HEK293 (cell line): Measurements from ENCODE around the gene HES7.

Source experiments
- CTCF ChIA-PET: fragments of 350-600 bp; formaldehyde crosslinking; extraction: SDS; loops from one replicate; lab custom pipeline; 2021; ENCODE audit warnings: antibody characterized with exemption; lab: Yijun Ruan, JAX
- POLR2A ChIA-PET: fragments of 300-600 bp; formaldehyde crosslinking; extraction: SDS; loops from one replicate; lab custom pipeline; 2020; ENCODE audit warnings: antibody characterized with exemption, inconsistent platforms; lab: Yijun Ruan, JAX
- H3K27ac ChIP-seq: fragments of 200-500 bp; sonication (Bioruptor generic); 2 replicates; pipeline ENCODE4 v1.5.1; 2014; ENCODE audit warnings: low read depth, low read length, control low read depth, inconsistent platforms; ENCODE audit errors: extremely low read depth
- H3K36me3 ChIP-seq, 2 experiments: fragments of 200-500 bp in 1 of 2; sonication (Bioruptor generic) in 1 of 2; 1 replicate in 1 of 2; 2 replicates in 1 of 2; pipeline ENCODE4 v1.5.1; 2014 to 2017; ENCODE audit warnings: inconsistent platforms in 2 of 2, low read length in 2 of 2; ENCODE audit not compliant: control insufficient read depth in 2 of 2, insufficient read depth in 1 of 2
- H3K4me1 ChIP-seq: fragments of 200-500 bp; sonication (Bioruptor generic); 2 replicates; pipeline ENCODE4 v1.5.1; 2014; ENCODE audit warnings: mild to moderate bottlenecking, low read length, inconsistent platforms; ENCODE audit not compliant: control insufficient read depth, insufficient read depth
- H3K4me3 ChIP-seq: 2 replicates; pipeline ENCODE4 v1.5.1; 2011; ENCODE audit warnings: low read depth, mild to moderate bottlenecking, control low read depth, low read length, moderate library complexity
- H3K9me3 ChIP-seq: fragments of 200-500 bp; sonication (Bioruptor generic); 2 replicates; pipeline ENCODE4 v1.5.1; 2014; ENCODE audit warnings: low read depth, low read length, inconsistent platforms; ENCODE audit not compliant: control insufficient read depth, insufficient read depth
- EGR2 ChIP-seq: fragments of 450-650 bp; formaldehyde crosslinking; IDR thresholded peaks from 2 replicates; pipeline ENCODE4 v1.5.1; 2016; ENCODE audit warnings: low read depth, missing biosample characterization, missing genetic modification characterization
- GLI2 ChIP-seq: fragments of 450-650 bp; formaldehyde crosslinking; IDR thresholded peaks from 2 replicates; pipeline ENCODE4; 2017; ENCODE audit warnings: missing biosample characterization, missing genetic modification characterization, low read depth, borderline replicate concordance
- SCRT1 ChIP-seq: fragments of 450-650 bp; formaldehyde crosslinking; IDR thresholded peaks from 2 replicates; pipeline ENCODE4 v1.5.1; 2016; ENCODE audit warnings: missing biosample characterization, missing genetic modification characterization, borderline replicate concordance
- ZNF202 ChIP-seq: fragments of 450-650 bp; formaldehyde crosslinking; IDR thresholded peaks from 2 replicates; pipeline ENCODE4 v1.5.1; 2016; ENCODE audit warnings: missing biosample characterization, missing genetic modification characterization, borderline replicate concordance
- ZNF280D ChIP-seq: fragments of 450-650 bp; formaldehyde crosslinking; IDR thresholded peaks from 2 replicates; pipeline ENCODE4 v1.5.1; 2016; ENCODE audit warnings: missing biosample characterization, missing genetic modification characterization
- ZNF350 ChIP-seq: fragments of 450-650 bp; formaldehyde crosslinking; IDR thresholded peaks from 2 replicates; pipeline ENCODE4 v1.5.0; 2017; ENCODE audit warnings: missing biosample characterization, mild to moderate bottlenecking, missing genetic modification characterization
- ZNF404 ChIP-seq: fragments of 450-650 bp; formaldehyde crosslinking; IDR thresholded peaks from 2 replicates; pipeline ENCODE4 v1.5.1; 2017; ENCODE audit warnings: missing biosample characterization, missing genetic modification characterization
- ZNF548 ChIP-seq: fragments of 450-650 bp; formaldehyde crosslinking; IDR thresholded peaks from 2 replicates; pipeline ENCODE4 v1.5.1; 2016; ENCODE audit warnings: missing biosample characterization, missing genetic modification characterization
- ZNF639 ChIP-seq: fragments of 450-650 bp; formaldehyde crosslinking; IDR thresholded peaks from 2 replicates; pipeline ENCODE4 v1.5.1; 2016; ENCODE audit warnings: missing biosample characterization, missing genetic modification characterization
- ZNF747 ChIP-seq: fragments of 450-650 bp; formaldehyde crosslinking; IDR thresholded peaks from 2 replicates; pipeline ENCODE4 v1.5.1; 2016; ENCODE audit warnings: missing biosample characterization, missing genetic modification characterization
- TF ChIP-seq, protein P1 (sequence below): fragments of 450-650 bp; IDR thresholded peaks from 2 replicates; pipeline ENCODE4 v1.5.1; 2018; ENCODE audit warnings: missing biosample characterization, mild to moderate bottlenecking, missing genetic modification characterization
- TF ChIP-seq, protein P2 (sequence below): fragments of 450-650 bp; formaldehyde crosslinking; IDR thresholded peaks from 2 replicates; pipeline ENCODE4 v1.5.1; 2016; ENCODE audit warnings: missing biosample characterization, missing genetic modification characterization, borderline replicate concordance
- TF ChIP-seq, protein P3 (sequence below): fragments of 450-650 bp; formaldehyde crosslinking; IDR thresholded peaks from 2 replicates; pipeline ENCODE4 v1.5.1; 2016; ENCODE audit warnings: missing biosample characterization, missing genetic modification characterization

Gene HES7

GRCh38 chr17:8087952-8088230, 36.0 kb downstream of the HES7 start:
- no peaks in the 10 kb centered on the region for H3K36me3 ChIP-seq
- H3K27ac ChIP-seq, result no peak overlapping the region
- CTCF ChIA-PET, result interaction anchor here (0.7 to 27.3 kb wide), 8 partner anchors 11 to 93 kb away, joined by 3 to 561 read pairs (median 5); partner anchors contain the start of gene ALOXE3
- no peak overlapping the region for H3K4me3 ChIP-seq
- no peak for TF ChIP-seq ZNF350 (tag by site-specific recombination)
- TF ChIP-seq ZNF639, result no peak
- TF ChIP-seq SCRT1 (tag by site-specific recombination), result no peak
- no peak for TF ChIP-seq ZNF280D (tag by site-specific recombination)
- TF ChIP-seq EGR2 (tag by site-specific recombination), result no peak
- TF ChIP-seq ZNF202, result no peak
- TF ChIP-seq, protein P1, sequence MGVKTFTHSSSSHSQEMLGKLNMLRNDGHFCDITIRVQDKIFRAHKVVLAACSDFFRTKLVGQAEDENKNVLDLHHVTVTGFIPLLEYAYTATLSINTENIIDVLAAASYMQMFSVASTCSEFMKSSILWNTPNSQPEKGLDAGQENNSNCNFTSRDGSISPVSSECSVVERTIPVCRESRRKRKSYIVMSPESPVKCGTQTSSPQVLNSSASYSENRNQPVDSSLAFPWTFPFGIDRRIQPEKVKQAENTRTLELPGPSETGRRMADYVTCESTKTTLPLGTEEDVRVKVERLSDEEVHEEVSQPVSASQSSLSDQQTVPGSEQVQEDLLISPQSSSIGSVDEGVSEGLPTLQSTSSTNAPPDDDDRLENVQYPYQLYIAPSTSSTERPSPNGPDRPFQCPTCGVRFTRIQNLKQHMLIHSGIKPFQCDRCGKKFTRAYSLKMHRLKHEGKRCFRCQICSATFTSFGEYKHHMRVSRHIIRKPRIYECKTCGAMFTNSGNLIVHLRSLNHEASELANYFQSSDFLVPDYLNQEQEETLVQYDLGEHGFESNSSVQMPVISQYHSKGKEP, result no peak
- TF ChIP-seq, protein P2, sequence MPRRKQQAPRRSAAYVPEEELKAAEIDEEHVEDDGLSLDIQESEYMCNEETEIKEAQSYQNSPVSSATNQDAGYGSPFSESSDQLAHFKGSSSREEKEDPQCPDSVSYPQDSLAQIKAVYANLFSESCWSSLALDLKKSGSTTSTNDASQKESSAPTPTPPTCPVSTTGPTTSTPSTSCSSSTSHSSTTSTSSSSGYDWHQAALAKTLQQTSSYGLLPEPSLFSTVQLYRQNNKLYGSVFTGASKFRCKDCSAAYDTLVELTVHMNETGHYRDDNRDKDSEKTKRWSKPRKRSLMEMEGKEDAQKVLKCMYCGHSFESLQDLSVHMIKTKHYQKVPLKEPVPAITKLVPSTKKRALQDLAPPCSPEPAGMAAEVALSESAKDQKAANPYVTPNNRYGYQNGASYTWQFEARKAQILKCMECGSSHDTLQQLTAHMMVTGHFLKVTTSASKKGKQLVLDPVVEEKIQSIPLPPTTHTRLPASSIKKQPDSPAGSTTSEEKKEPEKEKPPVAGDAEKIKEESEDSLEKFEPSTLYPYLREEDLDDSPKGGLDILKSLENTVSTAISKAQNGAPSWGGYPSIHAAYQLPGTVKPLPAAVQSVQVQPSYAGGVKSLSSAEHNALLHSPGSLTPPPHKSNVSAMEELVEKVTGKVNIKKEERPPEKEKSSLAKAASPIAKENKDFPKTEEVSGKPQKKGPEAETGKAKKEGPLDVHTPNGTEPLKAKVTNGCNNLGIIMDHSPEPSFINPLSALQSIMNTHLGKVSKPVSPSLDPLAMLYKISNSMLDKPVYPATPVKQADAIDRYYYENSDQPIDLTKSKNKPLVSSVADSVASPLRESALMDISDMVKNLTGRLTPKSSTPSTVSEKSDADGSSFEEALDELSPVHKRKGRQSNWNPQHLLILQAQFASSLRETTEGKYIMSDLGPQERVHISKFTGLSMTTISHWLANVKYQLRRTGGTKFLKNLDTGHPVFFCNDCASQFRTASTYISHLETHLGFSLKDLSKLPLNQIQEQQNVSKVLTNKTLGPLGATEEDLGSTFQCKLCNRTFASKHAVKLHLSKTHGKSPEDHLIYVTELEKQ (tag by site-specific recombination), result no peak
- no peak for TF ChIP-seq ZNF747
- TF ChIP-seq GLI2 (tag by site-specific recombination), result no peak
- no peak for TF ChIP-seq ZNF548
- TF ChIP-seq ZNF404 (tag by site-specific recombination), result no peak
- TF ChIP-seq, protein P3, sequence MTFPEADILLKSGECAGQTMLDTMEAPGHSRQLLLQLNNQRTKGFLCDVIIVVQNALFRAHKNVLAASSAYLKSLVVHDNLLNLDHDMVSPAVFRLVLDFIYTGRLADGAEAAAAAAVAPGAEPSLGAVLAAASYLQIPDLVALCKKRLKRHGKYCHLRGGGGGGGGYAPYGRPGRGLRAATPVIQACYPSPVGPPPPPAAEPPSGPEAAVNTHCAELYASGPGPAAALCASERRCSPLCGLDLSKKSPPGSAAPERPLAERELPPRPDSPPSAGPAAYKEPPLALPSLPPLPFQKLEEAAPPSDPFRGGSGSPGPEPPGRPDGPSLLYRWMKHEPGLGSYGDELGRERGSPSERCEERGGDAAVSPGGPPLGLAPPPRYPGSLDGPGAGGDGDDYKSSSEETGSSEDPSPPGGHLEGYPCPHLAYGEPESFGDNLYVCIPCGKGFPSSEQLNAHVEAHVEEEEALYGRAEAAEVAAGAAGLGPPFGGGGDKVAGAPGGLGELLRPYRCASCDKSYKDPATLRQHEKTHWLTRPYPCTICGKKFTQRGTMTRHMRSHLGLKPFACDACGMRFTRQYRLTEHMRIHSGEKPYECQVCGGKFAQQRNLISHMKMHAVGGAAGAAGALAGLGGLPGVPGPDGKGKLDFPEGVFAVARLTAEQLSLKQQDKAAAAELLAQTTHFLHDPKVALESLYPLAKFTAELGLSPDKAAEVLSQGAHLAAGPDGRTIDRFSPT (tag by site-specific recombination), result no peak
- TF ChIP-seq, all 188 proteins: peak for 0
- Histone ChIP-seq H3K4me1 (no peaks in the 10 kb centered on the region), H3K9me3 (no peaks in the 10 kb centered on the region)
- POLR2A ChIA-PET, result interaction anchor here (0.6 to 0.8 kb wide), 3 partner anchors 14 to 201 kb away, joined by 3 to 4 read pairs (median 3); partner anchors contain the start of genes CTC1 and RANGRF
